Body of pancreas (tissue), 4 donors: ENCODE data around the gene TIAM1.

Experiments used
- POLR2A ChIP-seq, 3 donors: fragments of 450-650 bp; IDR thresholded peaks; one replicate each; pipeline ENCODE4 v1.6.1; 2016; ENCODE audit warnings: antibody characterized with exemption in 3 of 3, mild to moderate bottlenecking in 2 of 3
- TF ChIP-seq, protein P1 (sequence below), 7 experiments: fragments of 450-650 bp in 4 of 7; fragments of 200-600 bp in 3 of 7; sonication (generic) in 3 of 7; IDR thresholded peaks; one replicate each; pipeline ENCODE4 v1.5.1; 2016 to 2019; ENCODE audit warnings: antibody characterized with exemption in 7 of 7

DNA sequence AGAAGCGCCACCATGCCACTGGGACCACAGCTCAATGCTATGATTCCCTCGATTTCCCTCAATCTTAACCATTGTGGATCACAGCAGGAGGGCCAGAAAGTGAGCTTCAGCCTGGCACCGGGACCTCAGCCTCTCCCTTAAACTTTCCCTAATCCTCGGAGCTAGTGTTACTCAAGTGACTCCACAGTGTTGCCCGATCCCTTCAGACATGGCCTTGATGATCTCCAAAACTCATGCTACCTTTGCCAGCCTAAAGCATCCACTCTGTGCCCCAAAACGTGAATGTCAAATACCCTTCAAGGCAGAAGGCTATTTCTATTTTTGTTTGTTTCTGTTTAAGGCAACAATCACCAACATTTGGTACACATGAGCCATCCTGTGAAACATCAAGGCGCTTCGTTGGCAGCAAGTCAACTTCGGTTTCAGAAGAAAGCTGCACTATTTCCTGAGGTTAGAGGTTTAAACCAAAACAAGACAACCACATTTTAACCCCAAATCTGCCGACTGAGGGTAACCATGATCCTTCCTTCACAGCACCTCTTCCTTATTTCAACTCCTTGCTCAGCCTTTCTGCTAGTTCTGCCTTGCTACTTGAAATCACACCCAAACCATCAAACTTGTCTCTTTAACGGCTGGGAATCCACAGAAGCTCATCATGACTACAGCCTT lies 211.4 kb downstream of the TIAM1 start:
- TF ChIP-seq, protein P1, sequence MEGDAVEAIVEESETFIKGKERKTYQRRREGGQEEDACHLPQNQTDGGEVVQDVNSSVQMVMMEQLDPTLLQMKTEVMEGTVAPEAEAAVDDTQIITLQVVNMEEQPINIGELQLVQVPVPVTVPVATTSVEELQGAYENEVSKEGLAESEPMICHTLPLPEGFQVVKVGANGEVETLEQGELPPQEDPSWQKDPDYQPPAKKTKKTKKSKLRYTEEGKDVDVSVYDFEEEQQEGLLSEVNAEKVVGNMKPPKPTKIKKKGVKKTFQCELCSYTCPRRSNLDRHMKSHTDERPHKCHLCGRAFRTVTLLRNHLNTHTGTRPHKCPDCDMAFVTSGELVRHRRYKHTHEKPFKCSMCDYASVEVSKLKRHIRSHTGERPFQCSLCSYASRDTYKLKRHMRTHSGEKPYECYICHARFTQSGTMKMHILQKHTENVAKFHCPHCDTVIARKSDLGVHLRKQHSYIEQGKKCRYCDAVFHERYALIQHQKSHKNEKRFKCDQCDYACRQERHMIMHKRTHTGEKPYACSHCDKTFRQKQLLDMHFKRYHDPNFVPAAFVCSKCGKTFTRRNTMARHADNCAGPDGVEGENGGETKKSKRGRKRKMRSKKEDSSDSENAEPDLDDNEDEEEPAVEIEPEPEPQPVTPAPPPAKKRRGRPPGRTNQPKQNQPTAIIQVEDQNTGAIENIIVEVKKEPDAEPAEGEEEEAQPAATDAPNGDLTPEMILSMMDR (IDR thresholded peaks at IDR 0.05): no peak
- TF ChIP-seq POLR2A (IDR thresholded peaks at IDR 0.05): no peak
